ENCODE results near the gene ICAM5. TPM values are rescaled to one million over a fixed set of nuclear protein-coding genes. Genes with fewer than 3 reads are reported as not detected.
A peak's percentile ranks its signal among the peaks of the same experiment; 100 is the strongest.

ICAM5 gene
- total and polyA plus RNA-seq, 10 of the 15 experiments (the other 5 are each of a cell fraction or from before 2014, with no cell fraction given) = 0.14 to 4.6 (median 0.94) TPM; not detected in 2

DNA sequence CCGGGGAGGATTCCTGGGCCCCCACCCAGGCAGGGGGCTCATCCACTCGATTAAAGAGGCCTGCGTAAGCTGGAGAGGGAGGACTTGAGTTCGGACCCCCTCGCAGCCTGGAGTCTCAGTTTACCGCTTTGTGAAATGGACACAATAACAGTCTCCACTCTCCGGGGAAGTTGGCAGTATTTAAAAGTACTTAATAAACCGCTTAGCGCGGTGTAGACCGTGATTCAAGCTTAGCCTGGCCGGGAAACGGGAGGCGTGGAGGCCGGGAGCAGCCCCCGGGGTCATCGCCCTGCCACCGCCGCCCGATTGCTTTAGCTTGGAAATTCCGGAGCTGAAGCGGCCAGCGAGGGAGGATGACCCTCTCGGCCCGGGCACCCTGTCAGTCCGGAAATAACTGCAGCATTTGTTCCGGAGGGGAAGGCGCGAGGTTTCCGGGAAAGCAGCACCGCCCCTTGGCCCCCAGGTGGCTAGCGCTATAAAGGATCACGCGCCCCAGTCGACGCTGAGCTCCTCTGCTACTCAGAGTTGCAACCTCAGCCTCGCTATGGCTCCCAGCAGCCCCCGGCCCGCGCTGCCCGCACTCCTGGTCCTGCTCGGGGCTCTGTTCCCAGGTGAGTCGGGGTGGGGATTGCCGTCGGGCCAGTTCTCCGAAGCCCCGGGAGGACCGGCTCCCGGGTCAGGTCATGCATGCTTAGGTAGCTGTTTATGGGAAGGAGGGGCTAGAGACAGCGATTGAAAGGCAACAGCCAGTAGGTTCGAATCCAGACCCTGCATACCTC lies 18.9 kb upstream of the ICAM5 start, which contains the start of gene ICAM1 (continued):
- TF ChIP-seq YBX1 (IDR thresholded peaks at IDR 0.05) (no peak), CHD2 (IDR thresholded peaks at IDR 0.05; ENCODE audit: borderline replicate concordance, low read depth, low read length) (no peak; the same call in none of the 2 replicates), TCF12 (IDR thresholded peaks at IDR 0.05; ENCODE audit: low read depth, low read length) (peak; percentile 80), FOXK2 (IDR thresholded peaks at IDR 0.05) (no peak), CHD4 (IDR thresholded peaks at IDR 0.05) (no peak), SREBF1 (IDR thresholded peaks at IDR 0.05; ENCODE audit: low read length) (no peak), NBN (IDR thresholded peaks at IDR 0.05) (0 out of 2 replicates have a peak, but pooled peaks have one; percentile 32), BMI1 (IDR thresholded peaks at IDR 0.05; ENCODE audit: borderline replicate concordance) (0 out of 2 replicates have a peak, but pooled peaks have one; percentile 17), KLF5 (IDR thresholded peaks at IDR 0.05; ENCODE audit: partially characterized antibody) (no peak), MYC (IDR thresholded peaks at IDR 0.05; ENCODE audit: insufficient read depth, insufficient read length, insufficient replicate concordance, low read length, severe bottlenecking) (no peak), MXI1 (IDR thresholded peaks at IDR 0.05; ENCODE audit: low read depth, low read length) (peak; percentile 87), PAX8 (IDR thresholded peaks at IDR 0.05) (no peak; the same call in 1 of the 2 replicates), SP1 (IDR thresholded peaks at IDR 0.05; ENCODE audit: low read depth, low read length) (peak; percentile 47), NR2C2 (IDR thresholded peaks at IDR 0.05; ENCODE audit: borderline replicate concordance, control insufficient read depth, insufficient read length, low read depth) (no peak)
- TF ChIP-seq, protein P1, sequence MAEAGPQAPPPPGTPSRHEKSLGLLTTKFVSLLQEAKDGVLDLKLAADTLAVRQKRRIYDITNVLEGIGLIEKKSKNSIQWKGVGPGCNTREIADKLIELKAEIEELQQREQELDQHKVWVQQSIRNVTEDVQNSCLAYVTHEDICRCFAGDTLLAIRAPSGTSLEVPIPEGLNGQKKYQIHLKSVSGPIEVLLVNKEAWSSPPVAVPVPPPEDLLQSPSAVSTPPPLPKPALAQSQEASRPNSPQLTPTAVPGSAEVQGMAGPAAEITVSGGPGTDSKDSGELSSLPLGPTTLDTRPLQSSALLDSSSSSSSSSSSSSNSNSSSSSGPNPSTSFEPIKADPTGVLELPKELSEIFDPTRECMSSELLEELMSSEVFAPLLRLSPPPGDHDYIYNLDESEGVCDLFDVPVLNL (IDR thresholded peaks at IDR 0.05; ENCODE audit: low read depth, low read length) = no peak
- TF ChIP-seq, protein P2, sequence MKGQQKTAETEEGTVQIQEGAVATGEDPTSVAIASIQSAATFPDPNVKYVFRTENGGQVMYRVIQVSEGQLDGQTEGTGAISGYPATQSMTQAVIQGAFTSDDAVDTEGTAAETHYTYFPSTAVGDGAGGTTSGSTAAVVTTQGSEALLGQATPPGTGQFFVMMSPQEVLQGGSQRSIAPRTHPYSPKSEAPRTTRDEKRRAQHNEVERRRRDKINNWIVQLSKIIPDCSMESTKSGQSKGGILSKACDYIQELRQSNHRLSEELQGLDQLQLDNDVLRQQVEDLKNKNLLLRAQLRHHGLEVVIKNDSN (IDR thresholded peaks at IDR 0.05; ENCODE audit: borderline replicate concordance, extremely low read length, insufficient read depth, low read depth, low read length) = peak; percentile 55
- TF ChIP-seq, protein P3, sequence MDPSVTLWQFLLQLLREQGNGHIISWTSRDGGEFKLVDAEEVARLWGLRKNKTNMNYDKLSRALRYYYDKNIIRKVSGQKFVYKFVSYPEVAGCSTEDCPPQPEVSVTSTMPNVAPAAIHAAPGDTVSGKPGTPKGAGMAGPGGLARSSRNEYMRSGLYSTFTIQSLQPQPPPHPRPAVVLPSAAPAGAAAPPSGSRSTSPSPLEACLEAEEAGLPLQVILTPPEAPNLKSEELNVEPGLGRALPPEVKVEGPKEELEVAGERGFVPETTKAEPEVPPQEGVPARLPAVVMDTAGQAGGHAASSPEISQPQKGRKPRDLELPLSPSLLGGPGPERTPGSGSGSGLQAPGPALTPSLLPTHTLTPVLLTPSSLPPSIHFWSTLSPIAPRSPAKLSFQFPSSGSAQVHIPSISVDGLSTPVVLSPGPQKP (IDR thresholded peaks at IDR 0.05; ENCODE audit: low read depth, low read length) = peak; percentile 47
- TF ChIP-seq, protein P4, sequence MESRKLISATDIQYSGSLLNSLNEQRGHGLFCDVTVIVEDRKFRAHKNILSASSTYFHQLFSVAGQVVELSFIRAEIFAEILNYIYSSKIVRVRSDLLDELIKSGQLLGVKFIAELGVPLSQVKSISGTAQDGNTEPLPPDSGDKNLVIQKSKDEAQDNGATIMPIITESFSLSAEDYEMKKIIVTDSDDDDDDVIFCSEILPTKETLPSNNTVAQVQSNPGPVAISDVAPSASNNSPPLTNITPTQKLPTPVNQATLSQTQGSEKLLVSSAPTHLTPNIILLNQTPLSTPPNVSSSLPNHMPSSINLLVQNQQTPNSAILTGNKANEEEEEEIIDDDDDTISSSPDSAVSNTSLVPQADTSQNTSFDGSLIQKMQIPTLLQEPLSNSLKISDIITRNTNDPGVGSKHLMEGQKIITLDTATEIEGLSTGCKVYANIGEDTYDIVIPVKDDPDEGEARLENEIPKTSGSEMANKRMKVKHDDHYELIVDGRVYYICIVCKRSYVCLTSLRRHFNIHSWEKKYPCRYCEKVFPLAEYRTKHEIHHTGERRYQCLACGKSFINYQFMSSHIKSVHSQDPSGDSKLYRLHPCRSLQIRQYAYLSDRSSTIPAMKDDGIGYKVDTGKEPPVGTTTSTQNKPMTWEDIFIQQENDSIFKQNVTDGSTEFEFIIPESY (IDR thresholded peaks at IDR 0.05) = no peak
- TF ChIP-seq, protein P5, sequence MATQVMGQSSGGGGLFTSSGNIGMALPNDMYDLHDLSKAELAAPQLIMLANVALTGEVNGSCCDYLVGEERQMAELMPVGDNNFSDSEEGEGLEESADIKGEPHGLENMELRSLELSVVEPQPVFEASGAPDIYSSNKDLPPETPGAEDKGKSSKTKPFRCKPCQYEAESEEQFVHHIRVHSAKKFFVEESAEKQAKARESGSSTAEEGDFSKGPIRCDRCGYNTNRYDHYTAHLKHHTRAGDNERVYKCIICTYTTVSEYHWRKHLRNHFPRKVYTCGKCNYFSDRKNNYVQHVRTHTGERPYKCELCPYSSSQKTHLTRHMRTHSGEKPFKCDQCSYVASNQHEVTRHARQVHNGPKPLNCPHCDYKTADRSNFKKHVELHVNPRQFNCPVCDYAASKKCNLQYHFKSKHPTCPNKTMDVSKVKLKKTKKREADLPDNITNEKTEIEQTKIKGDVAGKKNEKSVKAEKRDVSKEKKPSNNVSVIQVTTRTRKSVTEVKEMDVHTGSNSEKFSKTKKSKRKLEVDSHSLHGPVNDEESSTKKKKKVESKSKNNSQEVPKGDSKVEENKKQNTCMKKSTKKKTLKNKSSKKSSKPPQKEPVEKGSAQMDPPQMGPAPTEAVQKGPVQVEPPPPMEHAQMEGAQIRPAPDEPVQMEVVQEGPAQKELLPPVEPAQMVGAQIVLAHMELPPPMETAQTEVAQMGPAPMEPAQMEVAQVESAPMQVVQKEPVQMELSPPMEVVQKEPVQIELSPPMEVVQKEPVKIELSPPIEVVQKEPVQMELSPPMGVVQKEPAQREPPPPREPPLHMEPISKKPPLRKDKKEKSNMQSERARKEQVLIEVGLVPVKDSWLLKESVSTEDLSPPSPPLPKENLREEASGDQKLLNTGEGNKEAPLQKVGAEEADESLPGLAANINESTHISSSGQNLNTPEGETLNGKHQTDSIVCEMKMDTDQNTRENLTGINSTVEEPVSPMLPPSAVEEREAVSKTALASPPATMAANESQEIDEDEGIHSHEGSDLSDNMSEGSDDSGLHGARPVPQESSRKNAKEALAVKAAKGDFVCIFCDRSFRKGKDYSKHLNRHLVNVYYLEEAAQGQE (IDR thresholded peaks at IDR 0.05; ENCODE audit: low read depth, low read length) = no peak
- TF ChIP-seq, protein P6, sequence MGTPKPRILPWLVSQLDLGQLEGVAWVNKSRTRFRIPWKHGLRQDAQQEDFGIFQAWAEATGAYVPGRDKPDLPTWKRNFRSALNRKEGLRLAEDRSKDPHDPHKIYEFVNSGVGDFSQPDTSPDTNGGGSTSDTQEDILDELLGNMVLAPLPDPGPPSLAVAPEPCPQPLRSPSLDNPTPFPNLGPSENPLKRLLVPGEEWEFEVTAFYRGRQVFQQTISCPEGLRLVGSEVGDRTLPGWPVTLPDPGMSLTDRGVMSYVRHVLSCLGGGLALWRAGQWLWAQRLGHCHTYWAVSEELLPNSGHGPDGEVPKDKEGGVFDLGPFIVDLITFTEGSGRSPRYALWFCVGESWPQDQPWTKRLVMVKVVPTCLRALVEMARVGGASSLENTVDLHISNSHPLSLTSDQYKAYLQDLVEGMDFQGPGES (IDR thresholded peaks at IDR 0.05) = no peak

Measured in GM12878 (cell line).